ENCODE measurements around the gene LILRB1. TPM values are rescaled to one million over a fixed set of nuclear protein-coding genes. Genes with fewer than 3 reads are reported as not detected.
"Not testable (repeated sequence)": the region's sequence is repeated elsewhere in the genome, so short reads cannot be mapped to it uniquely, and the experiment has no call there.

LILRB1 gene
- total RNA-seq, 1 donor from 2014 or later = not detected

DNA sequence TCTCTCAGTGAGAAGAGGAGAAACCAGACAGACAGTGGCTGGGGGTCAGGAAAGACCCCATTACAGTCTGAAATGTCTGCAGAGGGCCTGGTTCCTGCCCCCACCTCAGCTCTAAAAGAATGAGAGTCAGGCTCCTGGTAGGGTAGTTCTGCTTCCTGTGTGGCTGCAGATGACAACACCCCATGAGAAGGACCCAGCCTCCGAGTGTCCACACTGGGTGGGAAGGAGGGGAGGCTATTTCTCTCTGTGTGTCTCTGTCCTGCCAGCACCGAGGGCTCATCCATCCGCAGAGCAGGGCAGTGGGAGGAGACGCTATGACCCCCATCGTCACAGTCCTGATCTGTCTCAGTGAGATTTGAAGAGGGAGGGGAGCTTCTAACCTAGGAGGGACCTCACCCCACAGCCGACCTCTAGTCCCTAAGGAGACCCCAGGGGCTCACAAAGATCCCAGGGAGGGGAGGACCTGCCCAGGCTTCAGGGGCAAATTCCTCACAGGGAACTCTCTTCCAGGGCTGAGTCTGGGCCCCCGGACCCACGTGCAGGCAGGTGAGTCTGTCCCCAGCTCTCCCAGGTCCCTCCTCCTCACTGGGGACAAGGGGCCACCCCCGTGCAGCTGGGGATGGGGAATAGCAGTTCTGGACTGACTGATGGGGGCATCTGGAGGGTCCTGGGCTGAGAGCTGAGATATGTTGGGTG, 36.2 kb upstream of the LILRB1 start:
- not testable (repeated sequence) for H2AFZ ChIP-seq (ENCODE audit: low read depth, low read length); H3K4me3 ChIP-seq (ENCODE audit: insufficient read depth, low read depth, low read length); H3K27ac ChIP-seq (ENCODE audit: low read depth, low read length); DNase-seq (ENCODE audit: low read depth); H3K4me3 Mint-ChIP-seq (ENCODE audit: unreplicated experiment); H3K27me3 Mint-ChIP-seq (ENCODE audit: low read depth, unreplicated experiment); H3K4me1 ChIP-seq (ENCODE audit: insufficient read depth, low read length); H4K20me1 ChIP-seq (ENCODE audit: insufficient read depth, low read length); H3K27me3 ChIP-seq (ENCODE audit: insufficient read depth, low read length); FAIRE-seq; H3K27ac Mint-ChIP-seq (ENCODE audit: unreplicated experiment); H3K79me2 ChIP-seq (ENCODE audit: insufficient read depth, low read length); H3K4me2 ChIP-seq (ENCODE audit: low read length); H3K9ac ChIP-seq (ENCODE audit: low read length); H3K36me3 Mint-ChIP-seq (ENCODE audit: low read depth, unreplicated experiment); H3K4me1 Mint-ChIP-seq (ENCODE audit: low read depth, unreplicated experiment); H3K36me3 ChIP-seq (ENCODE audit: insufficient read depth, low read length)
- H3K9me3 ChIP-seq (ENCODE audit: insufficient read depth, low read depth, low read length) = peaks cover 20% of the 10 kb centered on the region
- peaks cover 11% of the 10 kb centered on the region for H3K9me3 Mint-ChIP-seq (ENCODE audit: unreplicated experiment)

DNA sequence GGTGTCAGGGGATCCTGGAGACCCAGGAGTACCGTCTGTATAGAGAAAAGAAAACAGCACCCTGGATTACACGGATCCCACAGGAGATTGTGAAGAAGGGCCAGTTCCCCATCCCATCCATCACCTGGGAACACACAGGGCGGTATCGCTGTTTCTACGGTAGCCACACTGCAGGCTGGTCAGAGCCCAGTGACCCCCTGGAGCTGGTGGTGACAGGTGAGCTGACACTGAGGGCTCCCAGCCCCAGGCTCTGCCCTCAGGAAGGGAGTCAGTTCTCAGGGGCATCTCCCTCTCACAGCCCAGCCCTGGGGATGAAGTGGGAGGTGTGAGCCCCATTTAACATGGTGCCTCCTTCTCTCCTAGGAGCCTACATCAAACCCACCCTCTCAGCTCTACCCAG, 35.5 kb upstream of the LILRB1 start:
- no peak overlapping the region for H3K27ac Mint-ChIP-seq (ENCODE audit: unreplicated experiment)
- H3K27me3 Mint-ChIP-seq (ENCODE audit: low read depth, unreplicated experiment) = no peaks in the 10 kb centered on the region
- Histone ChIP-seq H4K20me1 (ENCODE audit: insufficient read depth, low read length) (no peaks in the 10 kb centered on the region), H3K9ac (ENCODE audit: low read length) (no peak overlapping the region), H3K4me1 (ENCODE audit: insufficient read depth, low read length) (no peaks in the 10 kb centered on the region), H3K9me3 (ENCODE audit: insufficient read depth, low read depth, low read length) (peaks cover 20% of the 10 kb centered on the region), H3K4me3 (ENCODE audit: insufficient read depth, low read depth, low read length) (no peak overlapping the region), H3K27me3 (ENCODE audit: insufficient read depth, low read length) (no peaks in the 10 kb centered on the region), H3K4me2 (ENCODE audit: low read length) (no peak overlapping the region), H3K36me3 (ENCODE audit: insufficient read depth, low read length) (no peaks in the 10 kb centered on the region), H3K27ac (ENCODE audit: low read depth, low read length) (no peak overlapping the region), H3K79me2 (ENCODE audit: insufficient read depth, low read length) (no peaks in the 10 kb centered on the region), H2AFZ (ENCODE audit: low read depth, low read length) (no peak overlapping the region)
- no peak for FAIRE-seq
- no peak overlapping the region for H3K4me3 Mint-ChIP-seq (ENCODE audit: unreplicated experiment)
- H3K9me3 Mint-ChIP-seq (ENCODE audit: unreplicated experiment) = peaks cover 11% of the 10 kb centered on the region
- TF ChIP-seq, protein P1, sequence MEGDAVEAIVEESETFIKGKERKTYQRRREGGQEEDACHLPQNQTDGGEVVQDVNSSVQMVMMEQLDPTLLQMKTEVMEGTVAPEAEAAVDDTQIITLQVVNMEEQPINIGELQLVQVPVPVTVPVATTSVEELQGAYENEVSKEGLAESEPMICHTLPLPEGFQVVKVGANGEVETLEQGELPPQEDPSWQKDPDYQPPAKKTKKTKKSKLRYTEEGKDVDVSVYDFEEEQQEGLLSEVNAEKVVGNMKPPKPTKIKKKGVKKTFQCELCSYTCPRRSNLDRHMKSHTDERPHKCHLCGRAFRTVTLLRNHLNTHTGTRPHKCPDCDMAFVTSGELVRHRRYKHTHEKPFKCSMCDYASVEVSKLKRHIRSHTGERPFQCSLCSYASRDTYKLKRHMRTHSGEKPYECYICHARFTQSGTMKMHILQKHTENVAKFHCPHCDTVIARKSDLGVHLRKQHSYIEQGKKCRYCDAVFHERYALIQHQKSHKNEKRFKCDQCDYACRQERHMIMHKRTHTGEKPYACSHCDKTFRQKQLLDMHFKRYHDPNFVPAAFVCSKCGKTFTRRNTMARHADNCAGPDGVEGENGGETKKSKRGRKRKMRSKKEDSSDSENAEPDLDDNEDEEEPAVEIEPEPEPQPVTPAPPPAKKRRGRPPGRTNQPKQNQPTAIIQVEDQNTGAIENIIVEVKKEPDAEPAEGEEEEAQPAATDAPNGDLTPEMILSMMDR (IDR thresholded peaks at IDR 0.05; ENCODE audit: insufficient read depth, low read depth, low read length) = no peak
- no peak for TF ChIP-seq EZH2 (IDR thresholded peaks at IDR 0.05; ENCODE audit: insufficient read depth, low read length)
- no peak for DNase-seq (ENCODE audit: low read depth)
- no peaks in the 10 kb centered on the region for H3K36me3 Mint-ChIP-seq (ENCODE audit: low read depth, unreplicated experiment)
- no peaks in the 10 kb centered on the region for H3K4me1 Mint-ChIP-seq (ENCODE audit: low read depth, unreplicated experiment)

DNA sequence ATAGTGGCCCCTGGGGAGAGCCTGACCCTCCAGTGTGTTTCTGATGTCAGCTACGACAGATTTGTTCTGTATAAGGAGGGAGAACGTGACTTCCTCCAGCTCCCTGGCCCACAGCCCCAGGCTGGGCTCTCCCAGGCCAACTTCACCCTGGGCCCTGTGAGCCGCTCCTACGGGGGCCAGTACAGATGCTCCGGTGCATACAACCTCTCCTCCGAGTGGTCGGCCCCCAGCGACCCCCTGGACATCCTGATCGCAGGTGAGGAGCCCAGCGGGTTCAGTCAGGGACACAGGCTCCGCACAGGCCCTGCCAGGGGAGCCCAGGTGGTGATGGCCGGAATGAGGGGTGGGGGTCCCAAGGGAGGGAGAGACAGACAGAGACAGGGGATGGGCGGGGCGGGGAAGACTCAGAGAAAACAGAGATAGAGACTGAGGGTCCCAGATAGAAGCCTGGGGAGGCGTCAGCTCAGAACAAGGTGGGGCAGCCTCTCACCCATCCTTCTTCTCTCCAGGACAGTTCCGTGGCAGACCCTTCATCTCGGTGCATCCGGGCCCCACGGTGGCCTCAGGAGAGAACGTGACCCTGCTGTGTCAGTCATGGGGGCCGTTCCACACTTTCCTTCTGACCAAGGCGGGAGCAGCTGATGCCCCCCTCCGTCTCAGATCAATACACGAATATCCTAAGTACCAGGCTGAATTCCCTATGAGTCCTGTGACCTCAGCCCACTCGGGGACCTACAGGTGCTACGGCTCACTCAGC, 34.4 kb upstream of the LILRB1 start:
- H3K27ac Mint-ChIP-seq (ENCODE audit: unreplicated experiment); H3K79me2 ChIP-seq (ENCODE audit: insufficient read depth, low read length); H3K9ac ChIP-seq (ENCODE audit: low read length); H3K27ac ChIP-seq (ENCODE audit: low read depth, low read length); H3K4me3 ChIP-seq (ENCODE audit: insufficient read depth, low read depth, low read length); H3K36me3 ChIP-seq (ENCODE audit: insufficient read depth, low read length); H3K4me1 ChIP-seq (ENCODE audit: insufficient read depth, low read length); DNase-seq (ENCODE audit: low read depth); H3K4me2 ChIP-seq (ENCODE audit: low read length); H3K4me1 Mint-ChIP-seq (ENCODE audit: low read depth, unreplicated experiment); H3K36me3 Mint-ChIP-seq (ENCODE audit: low read depth, unreplicated experiment); H4K20me1 ChIP-seq (ENCODE audit: insufficient read depth, low read length); H3K27me3 Mint-ChIP-seq (ENCODE audit: low read depth, unreplicated experiment); H2AFZ ChIP-seq (ENCODE audit: low read depth, low read length); H3K27me3 ChIP-seq (ENCODE audit: insufficient read depth, low read length); FAIRE-seq; H3K4me3 Mint-ChIP-seq (ENCODE audit: unreplicated experiment): not testable (repeated sequence)
- peaks cover 17% of the 10 kb centered on the region for H3K9me3 ChIP-seq (ENCODE audit: insufficient read depth, low read depth, low read length)
- H3K9me3 Mint-ChIP-seq (ENCODE audit: unreplicated experiment) = peaks cover 14% of the 10 kb centered on the region

All from astrocyte (in vitro differentiated cells and primary cell).